Right renal cortex interstitium (tissue), 3 donors: Measurements from ENCODE around the gene LAIR1. TPM values are rescaled to one million over a fixed set of nuclear protein-coding genes. Genes with fewer than 3 reads are reported as not detected.
"Not testable (repeated sequence)": the region's sequence is repeated elsewhere in the genome, so short reads cannot be mapped to it uniquely, and the experiment has no call there.

Source experiments
- DNase-seq, 3 donors: peaks; one replicate each; pipeline ENCODE4 v3.0.0-alpha.2; 2013; ENCODE audit warnings: low read depth in 3 of 3, low spot score in 2 of 3
- polyA plus RNA-seq, 3 donors: library from polyadenylated mRNA; unstranded; fragments of 120-200 nt; gene quantifications; one replicate each; pipeline ENCODE4 v1.2.1, GENCODE V29; 2013; ENCODE audit not compliant: insufficient read length in 3 of 3

Gene LAIR1
- polyA plus RNA-seq, 3 donors = 3.1 to 5.1 (median 3.7) TPM

DNA sequence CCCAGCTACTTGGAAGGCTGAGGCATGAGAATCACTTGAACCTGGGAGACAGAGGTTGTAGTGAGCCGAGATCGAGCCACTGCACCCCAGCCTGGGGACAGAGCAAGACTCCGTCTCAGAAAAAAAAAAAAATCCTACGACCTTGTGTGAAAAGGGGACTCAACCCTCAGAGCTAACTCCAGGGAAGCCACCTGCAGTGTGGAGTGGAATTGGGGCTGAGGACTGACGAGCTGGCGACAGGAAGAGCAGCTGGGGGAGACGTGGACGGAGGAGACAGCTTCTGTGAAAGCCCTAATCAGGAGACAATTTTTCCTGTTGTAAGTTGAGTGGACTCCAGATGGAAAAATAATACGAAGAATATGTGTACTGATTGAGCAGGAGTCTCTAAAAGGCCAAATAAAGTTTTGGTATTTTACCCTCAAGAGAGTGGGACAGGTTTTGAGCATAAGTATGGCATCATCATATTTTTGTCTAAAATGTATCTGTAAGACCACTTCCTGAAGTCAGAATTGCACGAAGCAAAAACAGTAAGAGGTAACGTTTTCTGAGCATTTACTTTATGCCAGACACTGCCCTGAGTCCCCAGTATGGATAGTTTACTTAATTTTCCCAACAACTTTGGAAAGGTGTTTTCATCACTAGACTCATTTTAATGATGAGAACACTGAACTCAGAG, 12.0 kb upstream of the LAIR1 start:
- DNase-seq = no peak

DNA sequence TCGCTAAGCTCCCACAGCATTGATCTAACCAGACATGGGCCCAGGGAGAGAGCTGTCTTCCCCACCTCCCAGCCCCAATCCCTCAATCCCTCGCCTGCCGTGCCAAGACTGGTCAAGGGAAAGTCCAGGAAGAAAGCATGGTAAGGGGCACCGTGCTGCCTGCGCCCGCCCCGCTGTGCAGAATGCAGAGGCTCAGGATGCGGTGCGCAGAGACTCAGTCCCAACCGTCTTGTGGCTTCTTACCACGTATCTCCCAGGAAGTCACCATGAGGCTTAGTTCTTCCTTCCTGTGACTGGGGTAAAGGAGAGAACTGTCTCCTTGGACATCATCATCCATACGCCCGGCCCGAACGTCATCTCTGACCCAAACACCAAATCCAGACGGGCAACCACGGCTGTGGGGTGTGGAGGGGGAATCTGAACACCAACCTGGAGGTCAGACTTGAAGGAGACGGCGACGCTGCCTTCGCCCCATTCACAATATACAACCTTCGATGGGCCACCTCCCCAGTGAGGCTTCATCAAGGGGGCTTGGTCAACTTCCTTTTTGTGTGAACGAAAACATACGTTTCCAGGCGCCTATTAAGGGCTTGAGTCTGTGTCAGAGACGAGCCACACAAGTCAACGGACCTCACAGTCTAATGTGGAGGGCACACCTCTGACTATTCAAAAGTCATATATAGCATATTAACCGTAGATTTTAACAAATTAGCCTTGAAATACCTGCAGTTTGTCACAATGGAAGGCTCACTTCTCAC, 10.6 kb upstream of the LAIR1 start:
- DNase-seq = not testable (repeated sequence)

DNA sequence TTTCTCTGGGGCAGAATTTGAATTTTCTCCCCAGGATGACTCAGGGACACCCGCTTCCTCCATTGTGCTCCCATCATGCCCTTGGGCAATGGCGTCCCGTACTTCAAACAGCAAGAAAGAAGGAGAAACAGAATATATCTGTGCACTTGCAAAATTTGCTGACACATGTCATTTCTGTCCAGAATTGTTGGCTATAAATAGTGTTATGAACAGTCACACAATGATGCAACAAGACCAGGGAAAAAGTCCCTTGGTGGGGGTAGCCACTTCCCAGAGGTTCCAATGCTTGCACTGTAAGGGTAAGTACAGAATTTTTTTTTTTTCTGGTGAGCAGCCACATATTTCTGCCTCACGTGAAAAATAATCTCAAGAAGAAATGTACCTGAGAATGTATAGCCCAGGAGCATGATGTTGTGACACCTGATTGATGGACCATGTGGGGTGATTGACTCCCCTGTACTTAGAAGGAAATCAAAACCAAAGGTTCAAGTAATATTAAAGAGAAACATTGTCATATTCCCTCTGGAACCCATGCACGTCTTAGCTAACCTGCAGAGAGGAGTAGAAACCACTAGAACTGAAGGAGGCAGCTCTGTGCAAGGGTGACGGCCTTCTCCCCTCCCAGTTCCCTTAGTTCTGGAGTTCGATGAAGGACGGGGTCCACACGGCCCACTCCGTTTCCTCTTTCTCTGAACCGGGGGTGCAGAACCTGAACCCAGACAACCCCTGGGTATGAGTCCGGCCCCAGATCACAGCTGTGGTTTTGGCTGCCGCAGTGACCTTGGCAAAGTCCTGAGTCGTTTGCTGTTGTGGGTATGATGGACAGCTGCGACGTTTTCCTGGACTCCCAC, 9.3 kb upstream of the LAIR1 start:
- no peak for DNase-seq

DNA sequence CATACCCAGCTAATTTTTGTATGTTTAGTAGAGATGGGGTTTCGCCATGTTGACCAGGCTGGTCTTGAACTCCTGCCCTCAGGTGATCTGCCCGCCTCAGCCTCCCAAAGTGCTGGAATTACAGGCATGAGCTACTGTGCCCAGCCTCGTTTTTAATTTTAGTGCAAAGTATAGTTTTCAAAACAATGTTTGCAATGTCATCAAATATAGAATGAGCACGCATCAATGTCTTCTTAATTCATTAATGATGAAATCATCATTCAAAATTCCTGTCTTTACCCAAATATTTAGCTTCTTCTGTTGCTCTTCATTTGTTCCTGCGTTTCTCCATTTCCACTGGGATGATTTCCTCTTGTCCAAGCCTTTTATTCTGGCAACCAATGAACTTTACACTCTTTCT, 6.7 kb upstream of the LAIR1 start:
- DNase-seq = not testable (repeated sequence)

DNA sequence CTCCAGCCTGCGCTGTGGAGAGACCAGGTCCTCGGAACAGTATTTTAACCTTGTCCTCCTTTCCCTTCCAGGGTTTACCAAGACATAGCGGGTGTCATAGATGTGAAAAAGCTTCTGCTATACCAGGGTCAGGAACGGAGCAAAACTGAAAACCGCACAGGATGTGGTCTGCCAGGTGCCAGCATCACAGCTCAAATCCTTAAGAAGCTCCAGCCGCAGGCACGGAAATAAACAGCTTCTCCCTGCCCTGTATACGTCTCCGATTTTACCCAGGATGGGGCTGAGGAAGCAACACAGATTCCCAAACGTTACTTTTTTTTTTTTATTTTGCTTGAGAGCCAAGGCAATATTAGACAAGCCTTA, 5.7 kb upstream of the LAIR1 start:
- not testable (repeated sequence) for DNase-seq

DNA sequence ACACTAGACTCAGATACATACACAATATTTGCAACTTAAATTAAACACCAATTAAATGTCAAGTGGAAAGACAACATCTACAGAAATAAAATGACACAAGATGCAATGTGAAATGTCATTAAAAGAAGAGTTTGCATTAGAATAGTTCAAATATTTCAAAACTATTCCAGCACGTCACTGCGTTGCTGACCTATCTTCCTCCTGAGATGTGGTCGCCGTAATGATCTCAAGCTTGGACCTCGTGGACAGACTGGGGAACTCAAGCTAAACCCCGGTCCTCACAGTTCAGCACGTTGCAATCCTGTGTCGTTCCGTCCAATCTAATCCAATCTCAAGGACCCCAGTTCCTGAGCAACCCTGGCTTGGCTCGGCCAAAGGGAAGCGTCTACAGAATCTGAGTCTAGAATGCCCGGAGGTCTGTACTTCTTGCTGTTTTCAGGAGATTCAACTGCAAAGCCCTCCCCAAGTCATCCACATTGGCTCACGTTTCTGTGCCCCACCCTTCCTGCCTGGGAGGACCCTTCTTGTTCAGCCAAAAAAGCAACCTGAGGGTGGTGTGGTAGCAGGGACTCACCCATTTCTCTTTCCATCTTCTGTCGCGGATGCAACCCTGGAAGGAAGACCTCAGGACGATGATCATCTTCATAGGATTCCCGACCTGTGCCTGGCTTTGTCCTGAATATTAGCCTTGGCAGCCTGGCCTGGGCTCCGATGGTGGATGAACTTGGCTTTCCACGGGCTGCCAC, 5.1 kb upstream of the LAIR1 start:
- not testable (repeated sequence) for DNase-seq

DNA sequence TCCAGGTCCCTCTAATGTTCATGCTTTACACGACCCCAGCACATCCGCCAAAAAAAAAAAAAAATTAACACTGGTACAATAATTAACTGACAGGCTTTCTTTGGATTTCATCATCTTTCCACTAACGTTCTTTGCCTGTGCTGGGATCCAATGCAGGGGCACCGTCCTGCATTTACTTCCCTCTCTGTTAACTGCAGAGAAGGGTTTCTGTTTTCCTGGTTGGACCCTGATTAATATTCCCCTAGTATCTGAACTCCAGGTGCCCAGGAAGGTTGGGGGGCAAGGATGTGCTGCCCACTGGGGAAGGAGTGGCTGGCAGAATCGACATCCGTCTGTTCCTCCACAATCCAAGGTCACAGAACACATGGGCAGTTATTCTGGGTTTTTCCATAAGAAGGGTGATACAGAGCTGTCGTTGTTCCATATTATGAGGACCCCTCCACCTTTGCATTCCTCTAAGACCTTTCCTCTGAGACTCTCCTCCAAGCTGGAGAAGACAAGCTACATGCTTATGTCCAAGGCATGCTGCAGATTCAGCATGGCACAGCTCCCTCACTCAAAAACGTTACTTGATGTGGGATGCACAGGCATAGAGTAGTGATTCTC, 4.5 kb upstream of the LAIR1 start:
- no peak for DNase-seq

DNA sequence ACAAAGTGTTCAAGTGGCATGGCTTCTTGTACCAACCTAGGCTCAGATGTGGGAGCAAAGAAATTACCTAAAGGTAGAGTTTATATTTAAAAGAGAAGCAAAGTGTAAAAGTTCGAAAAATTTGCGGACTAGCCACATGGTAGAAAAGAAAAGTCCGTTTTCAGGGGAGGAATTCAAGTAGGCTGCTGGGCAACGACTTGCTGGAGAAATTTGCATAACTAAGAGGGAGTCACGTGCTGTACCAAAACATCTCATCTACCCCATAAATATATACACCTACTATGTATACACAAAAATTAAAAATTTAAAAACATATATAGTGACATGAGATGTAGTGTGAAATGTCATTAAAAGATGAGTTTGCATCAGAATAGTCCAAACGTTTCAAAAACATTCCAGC, 2.1 kb upstream of the LAIR1 start:
- DNase-seq = no peak

DNA sequence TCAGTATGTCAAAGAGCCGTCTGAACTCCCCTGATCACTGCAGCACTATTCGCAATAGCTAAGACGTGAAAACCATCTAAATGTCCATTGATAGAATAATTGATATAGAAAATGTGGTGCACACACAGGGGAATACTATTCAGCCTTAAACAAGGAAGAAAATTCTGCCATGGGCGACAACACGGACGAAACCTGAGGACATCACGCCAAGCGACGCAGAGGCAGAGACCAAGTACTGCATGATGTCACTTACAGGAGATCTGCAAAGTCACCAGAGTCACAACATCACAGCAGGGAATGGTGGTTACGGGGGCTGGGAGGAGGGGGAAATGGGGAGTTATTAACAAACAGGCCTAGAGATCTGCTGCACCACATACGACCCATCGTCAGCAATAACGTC, 1.1 kb upstream of the LAIR1 start:
- not testable (repeated sequence) for DNase-seq

DNA sequence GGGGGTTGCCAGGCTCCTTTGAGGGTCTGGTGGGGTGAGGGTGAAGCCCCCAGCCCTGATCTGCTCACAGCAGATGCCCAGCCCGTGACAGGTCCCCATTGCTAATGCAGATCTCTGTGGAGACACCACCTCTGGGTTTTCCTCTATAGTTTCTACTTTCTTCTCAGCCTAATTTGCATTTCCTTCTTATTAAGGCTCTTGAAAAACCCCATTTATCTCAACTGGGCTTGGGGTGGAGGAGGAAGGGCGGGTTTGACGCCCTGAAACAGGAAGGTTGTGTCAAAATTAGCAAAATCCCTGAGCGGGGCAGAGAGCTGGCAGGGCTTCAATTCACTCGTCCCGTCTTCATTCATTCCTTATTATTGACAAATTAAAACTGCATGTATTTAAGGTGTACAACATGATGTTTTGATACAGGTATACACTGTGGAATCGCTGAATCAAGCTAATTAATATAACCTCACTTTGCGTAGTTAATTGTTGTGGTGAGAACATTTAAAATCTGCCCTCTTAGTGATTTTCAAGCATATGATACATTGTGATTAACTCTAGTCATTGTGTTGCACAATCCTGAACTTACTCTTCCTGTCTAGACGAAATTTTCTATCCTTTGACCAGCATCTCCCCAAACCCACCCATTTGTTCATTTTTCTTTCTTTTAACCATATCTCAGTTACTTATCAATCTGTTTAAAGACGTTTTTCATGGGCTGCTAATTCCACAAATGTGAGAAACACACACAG, 2.9 kb downstream of the LAIR1 start:
- DNase-seq = not testable (repeated sequence)

DNA sequence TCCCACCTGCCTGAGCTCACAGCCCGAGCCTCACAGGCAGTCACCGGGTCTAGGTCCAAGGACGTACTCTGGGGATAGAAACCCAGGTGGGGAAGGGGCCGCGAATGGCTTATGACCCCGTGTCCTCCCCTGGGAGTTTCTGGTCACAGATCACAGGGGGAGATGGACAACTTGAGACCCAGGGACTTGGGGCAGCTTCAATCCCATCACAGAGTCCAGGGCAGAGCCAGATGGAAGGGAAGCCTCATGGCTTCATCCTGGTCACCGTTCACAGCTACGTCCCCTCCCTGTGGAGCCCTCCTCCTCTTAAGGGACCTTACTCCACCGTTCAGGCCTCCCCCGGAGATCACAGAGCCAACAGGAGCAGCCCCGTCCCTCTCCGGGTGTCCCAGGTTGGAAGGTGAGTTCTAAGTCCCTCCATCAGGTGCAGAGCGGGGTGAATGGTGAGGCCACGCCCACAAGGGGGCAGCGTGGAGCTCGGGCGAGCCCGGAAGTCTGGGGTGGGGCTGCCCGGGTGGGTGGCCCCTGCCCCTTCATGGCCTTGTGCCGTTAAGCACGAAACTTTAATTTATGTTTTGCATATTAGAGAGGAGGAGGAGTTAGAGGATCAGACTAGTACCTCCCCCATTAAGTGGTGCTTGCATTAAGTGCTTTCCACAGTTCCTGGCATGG, 5.4 kb downstream of the LAIR1 start:
- DNase-seq = not testable (repeated sequence)

DNA sequence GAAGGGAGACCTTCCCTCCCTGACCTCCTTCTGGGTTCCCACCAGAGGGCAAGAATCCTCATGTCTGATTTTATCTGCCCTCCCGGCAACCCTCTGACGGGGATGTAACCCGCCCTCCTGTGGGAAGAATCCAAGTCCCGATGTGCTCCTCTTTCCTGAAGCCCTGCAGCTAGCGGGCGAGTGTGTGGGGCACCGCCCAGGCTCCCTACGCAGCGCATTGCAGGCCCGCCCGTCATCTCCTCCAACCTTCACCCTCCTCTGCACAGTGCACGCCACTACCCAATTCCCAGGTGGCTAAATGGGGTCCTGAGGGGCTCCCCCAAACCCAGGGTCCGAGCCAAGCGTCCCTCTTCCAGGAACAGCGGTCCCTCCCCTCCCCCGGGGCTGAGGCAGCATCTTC, 7.3 kb downstream of the LAIR1 start:
- DNase-seq = no peak

DNA sequence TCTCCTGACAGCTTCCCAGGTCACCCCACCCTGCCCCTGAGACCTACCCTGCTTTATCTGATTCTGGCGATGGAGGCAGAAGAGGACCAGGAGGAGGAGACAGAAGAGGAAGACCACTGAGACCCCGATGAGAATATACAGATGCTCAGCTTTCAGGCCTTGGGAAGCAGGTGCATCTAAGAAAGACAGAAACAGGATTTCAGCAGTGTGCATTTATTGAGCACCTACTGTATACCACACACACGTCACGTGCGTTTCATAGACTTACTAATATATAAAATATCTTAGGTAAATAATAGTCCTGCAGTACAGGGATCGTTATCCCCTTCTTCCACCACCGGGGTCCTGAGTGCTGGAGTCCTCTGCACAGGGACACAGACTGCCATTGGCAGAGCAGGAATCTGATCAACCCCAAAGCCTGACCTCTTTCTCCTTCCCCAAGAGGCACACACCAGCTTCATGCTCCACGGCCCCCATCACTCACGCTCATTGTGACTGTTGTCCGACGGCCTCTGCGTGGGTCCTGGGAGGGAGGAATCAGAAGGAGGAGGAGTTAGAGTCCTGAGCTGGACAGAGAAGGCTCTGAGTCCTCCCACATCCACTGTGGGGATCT, 8.2 kb downstream of the LAIR1 start:
- no peak for DNase-seq

DNA sequence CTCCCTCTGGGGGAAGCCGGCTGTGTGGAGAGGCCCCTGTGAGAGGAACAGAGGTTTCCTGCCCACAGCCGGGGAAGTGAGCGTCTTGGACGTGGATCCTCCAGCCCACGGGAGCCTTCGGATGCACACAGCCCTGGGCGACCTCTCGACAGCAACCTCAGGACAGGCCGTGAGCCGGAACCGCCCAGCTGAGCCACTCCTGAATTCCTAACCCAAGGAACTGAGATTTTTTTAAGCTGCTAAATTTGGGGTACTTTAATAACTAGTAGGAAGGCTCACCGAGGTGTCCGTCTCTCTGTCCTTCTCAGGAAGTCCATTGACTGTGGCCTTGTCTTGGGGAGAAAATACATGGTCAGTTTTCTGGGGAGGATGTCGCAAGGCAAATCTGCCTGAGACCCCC, 9.1 kb downstream of the LAIR1 start:
- DNase-seq = no peak

DNA sequence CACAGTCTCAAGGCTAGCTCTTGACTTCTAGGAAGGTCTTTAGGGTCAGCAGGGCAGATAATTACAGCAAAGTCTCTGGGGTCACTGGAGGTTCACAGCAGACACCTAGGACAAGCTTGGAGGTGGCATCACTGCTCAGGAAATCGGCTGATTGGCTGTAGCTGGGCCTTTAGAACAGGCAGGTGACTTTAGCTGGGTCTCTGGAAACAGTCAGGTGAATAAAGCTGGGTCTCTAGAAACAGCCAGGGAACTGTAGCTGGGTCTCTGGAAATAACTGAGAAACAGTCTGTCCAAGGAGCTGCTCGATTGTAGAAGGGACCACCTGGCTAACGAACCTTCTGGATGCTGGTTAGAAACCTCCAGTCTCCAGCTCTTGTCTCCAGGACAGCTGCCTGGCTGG, 10.0 kb downstream of the LAIR1 start:
- DNase-seq = no peak

DNA sequence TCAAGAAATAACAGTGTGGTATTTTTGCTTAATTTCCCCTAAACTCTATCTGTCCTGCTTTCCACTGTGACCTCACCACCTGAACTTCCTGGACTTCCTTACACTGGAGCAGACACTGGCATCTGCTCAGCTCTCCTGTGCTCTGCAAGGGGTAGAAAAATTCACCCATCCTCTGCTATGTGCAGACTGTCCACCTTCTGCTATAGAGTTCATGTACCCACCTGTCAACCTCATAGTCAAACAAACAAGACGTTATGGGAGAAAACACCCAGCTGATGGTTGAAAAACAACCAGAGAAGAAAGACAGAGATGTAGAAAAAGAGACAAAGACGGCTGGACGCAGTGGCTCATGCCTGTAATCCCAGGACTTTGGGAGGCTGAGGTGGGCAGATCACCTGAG, 12.2 kb downstream of the LAIR1 start:
- DNase-seq = no peak

DNA sequence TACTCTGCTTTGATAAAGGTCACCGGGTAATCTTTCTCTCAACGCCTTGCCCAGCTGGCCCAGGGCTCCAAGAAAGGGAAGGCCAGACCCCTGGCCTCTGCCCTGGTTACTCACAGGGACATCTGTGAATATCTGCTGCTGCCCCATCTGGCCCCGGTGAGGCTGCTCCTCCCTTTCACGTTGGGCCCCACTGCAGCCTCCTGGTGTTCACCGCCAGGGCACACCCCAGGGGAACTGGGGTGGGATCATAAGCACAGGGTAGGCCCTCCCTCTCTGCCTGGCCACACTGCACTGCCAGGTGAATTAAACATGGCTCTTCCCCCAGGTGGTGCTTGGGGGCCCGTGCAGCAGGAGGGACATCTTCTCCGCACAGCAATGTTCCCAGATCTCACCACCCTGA, 12.7 kb downstream of the LAIR1 start:
- DNase-seq = no peak

DNA sequence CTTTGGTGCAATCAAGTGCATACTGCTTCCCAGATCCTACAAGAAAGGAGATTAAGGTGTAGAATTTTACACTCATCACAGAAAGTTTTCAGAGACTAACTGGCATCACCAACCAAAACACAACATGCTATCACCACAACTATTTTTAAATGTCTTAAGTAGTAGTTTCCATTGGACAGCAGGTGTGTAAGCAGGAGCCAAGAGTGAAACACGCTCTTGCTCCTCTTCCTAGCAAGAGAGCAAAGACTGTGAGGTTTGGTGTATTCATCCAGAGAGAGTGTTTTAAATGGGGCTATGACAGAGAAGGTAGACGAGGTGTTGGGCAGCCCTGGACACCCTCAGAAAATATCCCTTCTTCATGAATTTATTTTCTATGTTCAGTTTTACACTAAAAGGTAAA, 13.3 kb downstream of the LAIR1 start:
- DNase-seq = no peak

DNA sequence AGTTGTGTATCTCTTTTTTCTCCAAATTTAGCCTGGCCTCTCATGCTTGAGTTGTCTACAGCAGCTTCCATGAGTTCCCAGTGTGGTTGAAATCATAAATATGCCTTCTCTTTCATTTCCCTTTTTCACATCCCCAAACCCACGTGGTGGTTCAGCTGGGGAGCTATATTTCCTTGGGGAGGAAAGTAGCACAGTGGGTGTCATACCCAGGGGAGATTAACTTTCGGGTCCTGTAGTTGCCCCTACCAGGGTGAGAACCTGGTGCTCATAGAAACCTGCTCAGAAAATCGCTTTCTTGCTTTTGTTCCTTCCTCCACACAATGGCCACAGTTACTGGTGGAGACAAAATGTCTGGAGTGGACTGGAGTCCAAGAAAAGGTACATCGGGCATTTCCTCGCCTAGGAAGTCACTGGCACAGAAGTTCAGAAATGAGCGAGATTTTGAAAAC, 18.8 kb downstream of the LAIR1 start:
- no peak for DNase-seq
